Skeletal muscle satellite cell (primary cell): Measurements from ENCODE around the gene EMB.
"Not testable (repeated sequence)": the region's sequence is repeated elsewhere in the genome, so short reads cannot be mapped to it uniquely, and the experiment has no call there.

Experiments
- H3K27me3 ChIP-seq: 2 replicates; pipeline ENCODE4 v1.7.0; 2013; ENCODE audit warnings: low read length; ENCODE audit not compliant: control insufficient read depth, insufficient read depth
- H3K36me3 ChIP-seq: 2 replicates; pipeline ENCODE4 v1.7.0; 2013; ENCODE audit warnings: mild to moderate bottlenecking, control low read depth, low read length; ENCODE audit not compliant: insufficient read depth
- H3K4me1 ChIP-seq: 2 replicates; pipeline ENCODE4 v1.7.0; 2013; ENCODE audit warnings: low read length; ENCODE audit not compliant: control insufficient read depth, insufficient read depth
- H3K4me2 ChIP-seq: 2 replicates; pipeline ENCODE4 v1.7.0; 2013; ENCODE audit warnings: mild to moderate bottlenecking, low read length
- H3K4me3 ChIP-seq: 2 replicates; pipeline ENCODE4 v1.7.0; 2013; ENCODE audit warnings: low read length
- H3K9ac ChIP-seq: 2 replicates; pipeline ENCODE4 v1.7.0; 2013; ENCODE audit warnings: mild to moderate bottlenecking, low read depth, low read length, moderate library complexity
- H3K9me3 ChIP-seq: replicated peaks from 2 replicates; pipeline ENCODE4 v1.7.0; 2013; ENCODE audit warnings: mild to moderate bottlenecking, control low read depth, low read length

The EMB gene

GRCh38 chr5:50365426-50366251 is 75.4 kb downstream of the EMB start:
- H3K9me3 ChIP-seq, result no peaks in the 10 kb centered on the region
- H3K9ac ChIP-seq, result no peak overlapping the region
- peaks cover 3% of the 10 kb centered on the region for H3K4me1 ChIP-seq
- H3K4me2 ChIP-seq, result no peak overlapping the region
- H3K4me3 ChIP-seq, result no peak overlapping the region
- no peaks in the 10 kb centered on the region for H3K36me3 ChIP-seq
- no peaks in the 10 kb centered on the region for H3K27me3 ChIP-seq

GRCh38 chr5:50364535-50365309 is 76.4 kb downstream of the EMB start:
- not testable (repeated sequence) for H3K9ac ChIP-seq, H3K4me2 ChIP-seq, H3K4me3 ChIP-seq, H3K9me3 ChIP-seq, H3K36me3 ChIP-seq, H3K4me1 ChIP-seq, H3K27me3 ChIP-seq

- H3K27me3 ChIP-seq, result no peaks in the 10 kb centered on the region
- no peaks in the 10 kb centered on the region for H3K4me1 ChIP-seq
- no peak overlapping the region for H3K4me2 ChIP-seq
- H3K9ac ChIP-seq, result no peak overlapping the region
- no peak overlapping the region for H3K4me3 ChIP-seq
- no peaks in the 10 kb centered on the region for H3K36me3 ChIP-seq
- no peaks in the 10 kb centered on the region for H3K9me3 ChIP-seq
Observed at GRCh38 chr5:50359187-50359586, 81.9 kb downstream of the EMB start.

GRCh38 chr5:50352382-50352781 is 88.7 kb downstream of the EMB start:
- H3K9me3 ChIP-seq, result no peaks in the 10 kb centered on the region
- H3K27me3 ChIP-seq, result no peaks in the 10 kb centered on the region
- no peak overlapping the region for H3K9ac ChIP-seq
- H3K4me2 ChIP-seq, result no peak overlapping the region
- no peaks in the 10 kb centered on the region for H3K36me3 ChIP-seq
- H3K4me1 ChIP-seq, result no peaks in the 10 kb centered on the region
- H3K4me3 ChIP-seq, result no peak overlapping the region
